Neural cell (in vitro differentiated cells): ENCODE measurements around the gene OXNAD1. TPM values are rescaled to one million over a fixed set of nuclear protein-coding genes. Genes with fewer than 3 reads are reported as not detected.

Experiments
- H2AFZ ChIP-seq: fragments of 200-600, 300-800 bp; sonication (generic), shearing (Covaris generic); 2 replicates; pipeline ENCODE4 v1.6.0; 2014; ENCODE audit warnings: low read depth, mild to moderate bottlenecking, antibody characterized with exemption, low read length, moderate library complexity
- H3F3A ChIP-seq: fragments of 200-600 bp; shearing (Covaris generic); 2 replicates; pipeline ENCODE4 v1.6.1; 2016; ENCODE audit warnings: mild to moderate bottlenecking, moderate library complexity, mixed read lengths, antibody characterized with exemption, low read length; ENCODE audit not compliant: insufficient read depth, poor library complexity, severe bottlenecking
- H3K27ac ChIP-seq: fragments of 200-600, 300-800 bp; sonication (generic), shearing (Covaris generic); 2 replicates; pipeline ENCODE4 v1.5.1; 2014; ENCODE audit warnings: mild to moderate bottlenecking, low read length, moderate library complexity
- H3K27me3 ChIP-seq: fragments of 300-800, 200-600 bp; sonication (generic), shearing (Covaris generic); 2 replicates; pipeline ENCODE4 v1.6.0; 2014; ENCODE audit warnings: mild to moderate bottlenecking, low read depth, low read length, moderate library complexity; ENCODE audit not compliant: insufficient read depth
- H3K36me3 ChIP-seq: fragments of 300-800, 200-600 bp; sonication (generic), shearing (Covaris generic); 2 replicates; pipeline ENCODE4 v1.5.1; 2014; ENCODE audit warnings: mild to moderate bottlenecking, antibody characterized with exemption, low read length, moderate library complexity; ENCODE audit not compliant: insufficient read depth
- H3K4me2 ChIP-seq: fragments of 300-800, 200-600 bp; sonication (generic), shearing (Covaris generic); 2 replicates; pipeline ENCODE4 v1.6.0; 2014; ENCODE audit warnings: mild to moderate bottlenecking, low read length
- H3K4me3 ChIP-seq: fragments of 300-800, 200-600 bp; sonication (generic), shearing (Covaris generic); 2 replicates; pipeline ENCODE4 v1.5.1; 2014; ENCODE audit warnings: mild to moderate bottlenecking, low read length, moderate library complexity
- H3K79me2 ChIP-seq: fragments of 200-600 bp; shearing (Covaris generic); replicated peaks from 2 replicates; pipeline ENCODE4 v1.6.0; 2014; ENCODE audit warnings: mild to moderate bottlenecking, low read length, moderate library complexity; ENCODE audit not compliant: insufficient read depth
- H3K9ac ChIP-seq: fragments of 300-800, 200-600 bp; sonication (generic), shearing (Covaris generic); 2 replicates; pipeline ENCODE4 v1.6.1; 2016; ENCODE audit warnings: mild to moderate bottlenecking, low read length, mixed read lengths
- H3K9me2 ChIP-seq: fragments of 200-600 bp; shearing (Covaris generic); 2 replicates; pipeline ENCODE4 v1.6.1; 2016; ENCODE audit warnings: mild to moderate bottlenecking, low read length, mixed read lengths; ENCODE audit not compliant: insufficient read depth
- H3K9me3 ChIP-seq: fragments of 200-600, 300-800 bp; sonication (generic), shearing (Covaris generic); 2 replicates; pipeline ENCODE4 v1.6.1; 2016; ENCODE audit warnings: mild to moderate bottlenecking, mixed run types, low read length, moderate library complexity, mixed read lengths
- H4K20me1 ChIP-seq: fragments of 200-600 bp; shearing (Covaris generic); 2 replicates; pipeline ENCODE4 v1.6.1; 2016; ENCODE audit warnings: mild to moderate bottlenecking, mixed run types; ENCODE audit not compliant: insufficient read depth
- EP300 ChIP-seq: fragments of 450-650 bp; conservative IDR thresholded peaks from 2 replicates; pipeline ENCODE4 v1.6.1; 2014; ENCODE audit warnings: antibody characterized with exemption, mild to moderate bottlenecking, moderate library complexity; ENCODE audit not compliant: poor library complexity, severe bottlenecking
- EZH2 ChIP-seq: fragments of 200-600, 300-800 bp; shearing (Covaris generic), sonication (generic); IDR thresholded peaks from 2 replicates; pipeline ENCODE4 v1.6.1; 2014; ENCODE audit warnings: antibody characterized with exemption, low read length, borderline replicate concordance, mild to moderate bottlenecking; ENCODE audit not compliant: insufficient read depth, poor library complexity, severe bottlenecking
- MXI1 ChIP-seq: fragments of 450-650 bp; conservative IDR thresholded peaks from 2 replicates; pipeline ENCODE4 v1.6.1; 2014; ENCODE audit warnings: antibody characterized with exemption, mild to moderate bottlenecking; ENCODE audit not compliant: poor library complexity, severe bottlenecking
- POLR2AphosphoS5 ChIP-seq: IDR thresholded peaks from 2 replicates; pipeline ENCODE4 v1.6.1; 2012
- RAD21 ChIP-seq: fragments of 450-650 bp; conservative IDR thresholded peaks from 2 replicates; pipeline ENCODE4 v1.6.1; 2014; ENCODE audit warnings: antibody characterized with exemption, mild to moderate bottlenecking, moderate library complexity
- SMC3 ChIP-seq: fragments of 450-650 bp; conservative IDR thresholded peaks from 2 replicates; pipeline ENCODE4 v1.6.1; 2014; ENCODE audit warnings: antibody characterized with exemption, mild to moderate bottlenecking, moderate library complexity; ENCODE audit not compliant: poor library complexity
- TAF1 ChIP-seq: IDR thresholded peaks from 2 replicates; pipeline ENCODE4 v1.6.1; 2012; ENCODE audit warnings: low read depth
- polyA plus RNA-seq: library from polyadenylated mRNA; depleted of rRNA; stranded (reverse); fragments of >200 nt; gene quantifications from 2 replicates; pipeline ENCODE4 v1.2.3, GENCODE V29; 2014
- TF ChIP-seq, protein P1 (sequence below): fragments of 450-650 bp; IDR thresholded peaks from 2 replicates; pipeline ENCODE4 v1.5.1; 2014; ENCODE audit warnings: antibody characterized with exemption, mild to moderate bottlenecking, moderate library complexity; ENCODE audit not compliant: poor library complexity, severe bottlenecking
- TF ChIP-seq, protein P2 (sequence below): IDR thresholded peaks from 2 replicates; pipeline ENCODE4 v1.6.1; 2012; ENCODE audit warnings: borderline replicate concordance

OXNAD1 gene
- polyA plus RNA-seq, 1 donor from 2014 or later = 16.4 TPM

DNA sequence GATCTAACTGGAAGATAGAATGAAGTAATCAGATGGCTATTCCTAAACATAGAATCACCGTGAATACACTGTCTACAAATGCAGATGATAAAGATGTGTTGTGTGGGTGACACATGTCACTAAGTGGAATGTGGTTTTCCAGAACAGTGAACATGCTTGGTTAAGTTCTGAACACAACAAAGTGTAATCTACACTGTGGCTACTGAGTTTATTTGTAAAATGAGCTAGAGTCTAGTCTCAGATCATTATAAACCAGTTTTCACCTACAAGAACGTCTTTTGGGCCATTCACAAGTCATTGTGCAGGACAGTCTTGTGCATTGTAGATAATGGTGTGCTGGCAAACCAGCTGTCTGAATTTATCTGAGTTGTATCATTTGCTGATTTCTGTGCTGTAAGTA lies 35.3 kb downstream of the OXNAD1 start:
- Histone ChIP-seq H3K4me2 (no peak overlapping the region), H3K36me3 (no peaks in the 10 kb centered on the region), H3K79me2 (no peaks in the 10 kb centered on the region), H3K9me3 (no peaks in the 10 kb centered on the region), H3K27me3 (no peaks in the 10 kb centered on the region), H3K27ac (no peak overlapping the region), H2AFZ (no peak overlapping the region), H3K4me3 (no peak overlapping the region), H3F3A (peaks cover 2% of the 10 kb centered on the region), H3K9me2 (no peaks in the 10 kb centered on the region), H3K9ac (no peak overlapping the region), H4K20me1 (no peaks in the 10 kb centered on the region)
- TF ChIP-seq MXI1 (no peak), EZH2 (no peak), TAF1 (no peak), EP300 (no peak), SMC3 (no peak)
- TF ChIP-seq, protein P1, sequence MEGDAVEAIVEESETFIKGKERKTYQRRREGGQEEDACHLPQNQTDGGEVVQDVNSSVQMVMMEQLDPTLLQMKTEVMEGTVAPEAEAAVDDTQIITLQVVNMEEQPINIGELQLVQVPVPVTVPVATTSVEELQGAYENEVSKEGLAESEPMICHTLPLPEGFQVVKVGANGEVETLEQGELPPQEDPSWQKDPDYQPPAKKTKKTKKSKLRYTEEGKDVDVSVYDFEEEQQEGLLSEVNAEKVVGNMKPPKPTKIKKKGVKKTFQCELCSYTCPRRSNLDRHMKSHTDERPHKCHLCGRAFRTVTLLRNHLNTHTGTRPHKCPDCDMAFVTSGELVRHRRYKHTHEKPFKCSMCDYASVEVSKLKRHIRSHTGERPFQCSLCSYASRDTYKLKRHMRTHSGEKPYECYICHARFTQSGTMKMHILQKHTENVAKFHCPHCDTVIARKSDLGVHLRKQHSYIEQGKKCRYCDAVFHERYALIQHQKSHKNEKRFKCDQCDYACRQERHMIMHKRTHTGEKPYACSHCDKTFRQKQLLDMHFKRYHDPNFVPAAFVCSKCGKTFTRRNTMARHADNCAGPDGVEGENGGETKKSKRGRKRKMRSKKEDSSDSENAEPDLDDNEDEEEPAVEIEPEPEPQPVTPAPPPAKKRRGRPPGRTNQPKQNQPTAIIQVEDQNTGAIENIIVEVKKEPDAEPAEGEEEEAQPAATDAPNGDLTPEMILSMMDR = no peak

DNA sequence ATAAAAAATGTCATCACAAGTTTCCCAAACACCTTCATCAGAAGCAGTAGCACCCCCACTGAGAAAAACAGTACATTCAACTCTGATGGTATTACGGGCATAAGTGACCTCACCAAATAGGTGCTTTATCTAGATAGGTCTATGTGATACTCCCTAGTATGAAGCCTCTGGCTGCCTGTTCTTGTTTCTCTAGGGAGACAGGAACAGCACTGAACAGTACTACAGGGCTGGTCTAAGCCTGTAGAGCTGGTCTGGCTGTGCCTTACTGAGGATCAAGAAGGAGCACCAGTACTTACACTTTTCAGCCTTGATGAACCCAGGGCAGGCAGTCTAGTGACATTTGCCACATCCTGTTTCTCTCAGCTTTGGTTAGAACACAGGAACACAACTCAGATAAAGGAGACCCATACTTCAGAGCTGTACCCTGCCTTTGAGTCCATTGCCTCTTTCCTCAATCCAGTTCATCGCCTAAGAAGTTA lies 35.9 kb downstream of the OXNAD1 start:
- no peak overlapping the region for H3K4me2 ChIP-seq
- peak overlapping the region; percentile 9 for H3K27ac ChIP-seq
- no peak overlapping the region for H3K9ac ChIP-seq

More for the DNA sequence above, 35.9 kb downstream of the OXNAD1 start:
- Histone ChIP-seq H3K79me2 (no peaks in the 10 kb centered on the region), H3K9me2 (no peaks in the 10 kb centered on the region), H3K36me3 (no peaks in the 10 kb centered on the region), H3K4me3 (no peak overlapping the region), H3F3A (peaks cover 2% of the 10 kb centered on the region), H2AFZ (no peak overlapping the region), H3K9me3 (no peaks in the 10 kb centered on the region), H4K20me1 (no peaks in the 10 kb centered on the region), H3K27me3 (no peaks in the 10 kb centered on the region)
- TF ChIP-seq POLR2AphosphoS5 (no peak), TAF1 (no peak), MXI1 (no peak), RAD21 (no peak), SMC3 (no peak), EZH2 (no peak), EP300 (no peak)
- TF ChIP-seq, protein P1 = no peak
- TF ChIP-seq, protein P2, sequence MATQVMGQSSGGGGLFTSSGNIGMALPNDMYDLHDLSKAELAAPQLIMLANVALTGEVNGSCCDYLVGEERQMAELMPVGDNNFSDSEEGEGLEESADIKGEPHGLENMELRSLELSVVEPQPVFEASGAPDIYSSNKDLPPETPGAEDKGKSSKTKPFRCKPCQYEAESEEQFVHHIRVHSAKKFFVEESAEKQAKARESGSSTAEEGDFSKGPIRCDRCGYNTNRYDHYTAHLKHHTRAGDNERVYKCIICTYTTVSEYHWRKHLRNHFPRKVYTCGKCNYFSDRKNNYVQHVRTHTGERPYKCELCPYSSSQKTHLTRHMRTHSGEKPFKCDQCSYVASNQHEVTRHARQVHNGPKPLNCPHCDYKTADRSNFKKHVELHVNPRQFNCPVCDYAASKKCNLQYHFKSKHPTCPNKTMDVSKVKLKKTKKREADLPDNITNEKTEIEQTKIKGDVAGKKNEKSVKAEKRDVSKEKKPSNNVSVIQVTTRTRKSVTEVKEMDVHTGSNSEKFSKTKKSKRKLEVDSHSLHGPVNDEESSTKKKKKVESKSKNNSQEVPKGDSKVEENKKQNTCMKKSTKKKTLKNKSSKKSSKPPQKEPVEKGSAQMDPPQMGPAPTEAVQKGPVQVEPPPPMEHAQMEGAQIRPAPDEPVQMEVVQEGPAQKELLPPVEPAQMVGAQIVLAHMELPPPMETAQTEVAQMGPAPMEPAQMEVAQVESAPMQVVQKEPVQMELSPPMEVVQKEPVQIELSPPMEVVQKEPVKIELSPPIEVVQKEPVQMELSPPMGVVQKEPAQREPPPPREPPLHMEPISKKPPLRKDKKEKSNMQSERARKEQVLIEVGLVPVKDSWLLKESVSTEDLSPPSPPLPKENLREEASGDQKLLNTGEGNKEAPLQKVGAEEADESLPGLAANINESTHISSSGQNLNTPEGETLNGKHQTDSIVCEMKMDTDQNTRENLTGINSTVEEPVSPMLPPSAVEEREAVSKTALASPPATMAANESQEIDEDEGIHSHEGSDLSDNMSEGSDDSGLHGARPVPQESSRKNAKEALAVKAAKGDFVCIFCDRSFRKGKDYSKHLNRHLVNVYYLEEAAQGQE = no peak
